AG04450 (cell line): ENCODE measurements around the gene L1CAM. TPM values are rescaled to one million over a fixed set of nuclear protein-coding genes. Genes with fewer than 3 reads are reported as not detected.

ENCODE experiments used
- CTCF ChIA-PET: fragments of 300-600, 350-600 bp; formaldehyde crosslinking; extraction: SDS; loops from one replicate; lab custom pipeline; 2022; ENCODE audit warnings: antibody characterized with exemption, inconsistent platforms; lab: Charles Lee
- POLR2A ChIA-PET: fragments of 350-600 bp; formaldehyde crosslinking; extraction: SDS; loops from one replicate; lab custom pipeline; 2021; ENCODE audit warnings: antibody characterized with exemption, inconsistent platforms; lab: Yijun Ruan, JAX
- DNase-seq: peaks from one replicate; pipeline ENCODE4 v3.0.0-alpha.2; 2011; ENCODE audit warnings: low read depth, low spot score
- H3K27ac ChIP-seq: one replicate; pipeline ENCODE4 v1.5.1; 2012; ENCODE audit warnings: low read depth, low read length, control low read depth
- H3K27me3 ChIP-seq: one replicate; pipeline ENCODE4 v1.6.0; 2012; ENCODE audit warnings: low read length; ENCODE audit not compliant: control insufficient read depth, insufficient read depth
- H3K4me3 ChIP-seq: 2 replicates; pipeline ENCODE4 v1.5.1; 2011; ENCODE audit warnings: mild to moderate bottlenecking, low read depth, low read length, control low read depth
- H3K9me3 ChIP-seq: 2 replicates; pipeline ENCODE4 v1.5.1; 2012; ENCODE audit warnings: low read length; ENCODE audit not compliant: control insufficient read depth, insufficient read depth
- polyA plus RNA-seq: library from polyadenylated mRNA; depleted of rRNA; stranded (reverse); fragments of >200 nt; gene quantifications from 2 replicates; pipeline ENCODE4 v1.2.3, GENCODE V29; 2011
- TF ChIP-seq, protein P1 (sequence below): IDR thresholded peaks from 2 replicates; pipeline ENCODE4 v1.5.1; 2011; ENCODE audit warnings: low read depth, low read length, control low read depth, inconsistent platforms

Gene L1CAM
- polyA plus RNA-seq, 1 experiment = 0.10 TPM

DNA sequence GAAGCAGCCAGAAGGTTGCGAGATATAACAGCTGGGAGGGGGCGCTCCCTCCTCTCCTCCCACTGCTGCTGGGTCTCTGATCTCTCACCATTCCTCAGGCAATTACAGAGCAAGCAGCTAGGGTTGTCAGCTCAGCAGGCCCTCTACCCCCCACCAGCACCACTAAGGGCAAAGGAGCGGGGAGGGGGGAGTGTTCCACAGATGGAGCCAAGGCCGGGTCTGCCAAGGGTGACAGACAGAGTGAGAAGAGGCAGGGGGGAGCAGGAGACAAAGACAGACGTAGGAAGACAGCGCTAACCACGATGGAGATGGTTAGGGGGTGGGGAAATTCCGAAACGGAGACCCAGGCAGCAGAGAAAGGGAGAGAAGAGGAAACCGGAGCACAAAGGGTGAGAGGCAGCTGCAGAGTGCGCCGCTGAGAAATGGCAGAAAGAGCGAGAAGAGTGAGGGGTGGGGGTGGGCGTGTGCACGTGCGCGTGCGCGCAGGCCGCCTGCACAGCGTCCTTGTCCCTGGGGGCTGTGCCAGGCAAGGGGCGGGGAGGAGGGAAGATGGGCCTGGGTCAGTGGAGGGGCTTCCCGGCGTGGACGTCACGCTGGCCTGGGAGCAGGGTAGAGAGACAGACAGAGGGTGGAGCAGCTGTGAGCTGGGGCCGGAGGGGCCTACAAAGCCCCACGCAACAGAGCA is 6.9 kb downstream of the L1CAM start:
- peaks cover 38% of the 10 kb centered on the region for H3K27me3 ChIP-seq
- TF ChIP-seq, protein P1, sequence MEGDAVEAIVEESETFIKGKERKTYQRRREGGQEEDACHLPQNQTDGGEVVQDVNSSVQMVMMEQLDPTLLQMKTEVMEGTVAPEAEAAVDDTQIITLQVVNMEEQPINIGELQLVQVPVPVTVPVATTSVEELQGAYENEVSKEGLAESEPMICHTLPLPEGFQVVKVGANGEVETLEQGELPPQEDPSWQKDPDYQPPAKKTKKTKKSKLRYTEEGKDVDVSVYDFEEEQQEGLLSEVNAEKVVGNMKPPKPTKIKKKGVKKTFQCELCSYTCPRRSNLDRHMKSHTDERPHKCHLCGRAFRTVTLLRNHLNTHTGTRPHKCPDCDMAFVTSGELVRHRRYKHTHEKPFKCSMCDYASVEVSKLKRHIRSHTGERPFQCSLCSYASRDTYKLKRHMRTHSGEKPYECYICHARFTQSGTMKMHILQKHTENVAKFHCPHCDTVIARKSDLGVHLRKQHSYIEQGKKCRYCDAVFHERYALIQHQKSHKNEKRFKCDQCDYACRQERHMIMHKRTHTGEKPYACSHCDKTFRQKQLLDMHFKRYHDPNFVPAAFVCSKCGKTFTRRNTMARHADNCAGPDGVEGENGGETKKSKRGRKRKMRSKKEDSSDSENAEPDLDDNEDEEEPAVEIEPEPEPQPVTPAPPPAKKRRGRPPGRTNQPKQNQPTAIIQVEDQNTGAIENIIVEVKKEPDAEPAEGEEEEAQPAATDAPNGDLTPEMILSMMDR = no peak
- POLR2A ChIA-PET = interaction anchor here (0.6 kb wide), 1 partner anchor 30 kb away, joined by 4 read pairs; no protein-coding TSS in a partner anchor
- CTCF ChIA-PET = no interaction called here
- no peak overlapping the region for H3K27ac ChIP-seq
- H3K9me3 ChIP-seq = no peaks in the 10 kb centered on the region
- H3K4me3 ChIP-seq = no peak overlapping the region
- no peak for DNase-seq

GRCh38 chrX:153878345-153878744 is 7.6 kb downstream of the L1CAM start:
- TF ChIP-seq, protein P1 = no peak
- no peak for DNase-seq
- Histone ChIP-seq H3K27ac (no peak overlapping the region), H3K27me3 (peaks cover 30% of the 10 kb centered on the region), H3K4me3 (no peak overlapping the region), H3K9me3 (no peaks in the 10 kb centered on the region)
- CTCF ChIA-PET = no interaction called here
- POLR2A ChIA-PET = interaction anchor here (0.6 kb wide), 1 partner anchor 30 kb away, joined by 4 read pairs; no protein-coding TSS in a partner anchor

DNA sequence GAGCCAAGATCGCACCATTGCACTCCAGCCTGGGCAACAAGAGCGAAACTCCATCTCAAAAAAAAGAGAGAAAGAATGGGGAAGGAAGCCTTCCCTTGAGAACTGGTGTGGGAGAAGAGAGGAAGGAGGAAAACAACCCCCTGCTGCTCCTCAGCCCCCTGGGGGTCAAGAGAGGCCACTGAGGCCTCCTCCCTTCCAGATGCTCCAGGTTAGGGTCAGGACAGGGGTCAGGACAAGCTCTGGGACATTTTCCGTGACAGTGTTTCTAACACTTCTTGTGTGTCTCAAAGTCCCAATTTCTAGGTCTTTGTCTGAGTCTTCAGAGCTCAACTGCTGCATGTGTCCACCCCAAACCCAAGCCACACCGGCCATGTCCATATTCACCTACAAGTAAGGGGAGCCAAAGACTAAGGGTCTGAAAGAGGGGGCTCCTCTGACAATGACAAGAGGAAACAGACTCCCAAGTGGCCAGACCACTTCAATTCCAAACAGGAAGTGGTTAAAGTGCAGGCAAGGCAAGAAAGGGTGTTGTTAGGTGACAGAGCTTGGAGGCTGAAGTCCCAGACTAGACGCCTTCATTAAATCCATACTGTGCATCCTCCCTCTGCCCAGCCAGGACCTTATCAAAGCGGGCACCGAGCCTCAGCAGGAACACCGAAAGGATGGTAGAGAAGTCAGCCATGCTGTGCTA is 8.3 kb downstream of the L1CAM start:
- H3K27ac ChIP-seq = no peak overlapping the region
- ChIA-PET CTCF (interaction anchor here (0.7 kb wide), 1 partner anchor 918 kb away, joined by 5 read pairs; no protein-coding TSS in a partner anchor), POLR2A (no interaction called here)
- TF ChIP-seq, protein P1 = no peak
- no peaks in the 10 kb centered on the region for H3K9me3 ChIP-seq
- H3K4me3 ChIP-seq = no peak overlapping the region
- DNase-seq = no peak
- peaks cover 28% of the 10 kb centered on the region for H3K27me3 ChIP-seq

- TF ChIP-seq, protein P1 = no peak
- Histone ChIP-seq H3K27me3 (peaks cover 21% of the 10 kb centered on the region), H3K4me3 (no peak overlapping the region), H3K9me3 (no peaks in the 10 kb centered on the region), H3K27ac (no peak overlapping the region)
- ChIA-PET POLR2A (no interaction called here), CTCF (no interaction called here)
- no peak for DNase-seq
These were observed 9.9 kb downstream of the L1CAM start for GRCh38 chrX:153876112-153876491.
